HG02885 (cell line): ENCODE data around the gene CCT4.
"Not testable (repeated sequence)": the region's sequence is repeated elsewhere in the genome, so short reads cannot be mapped to it uniquely, and the experiment has no call there.

Experiments
- ATAC-seq: cut with Tn5 transposase; IDR thresholded peaks from one replicate; pipeline ENCODE4 v1.9.1; 2021; ENCODE audit warnings: mild to moderate bottlenecking; ENCODE audit not compliant: unreplicated experiment, poor library complexity

The CCT4 gene, protein sequence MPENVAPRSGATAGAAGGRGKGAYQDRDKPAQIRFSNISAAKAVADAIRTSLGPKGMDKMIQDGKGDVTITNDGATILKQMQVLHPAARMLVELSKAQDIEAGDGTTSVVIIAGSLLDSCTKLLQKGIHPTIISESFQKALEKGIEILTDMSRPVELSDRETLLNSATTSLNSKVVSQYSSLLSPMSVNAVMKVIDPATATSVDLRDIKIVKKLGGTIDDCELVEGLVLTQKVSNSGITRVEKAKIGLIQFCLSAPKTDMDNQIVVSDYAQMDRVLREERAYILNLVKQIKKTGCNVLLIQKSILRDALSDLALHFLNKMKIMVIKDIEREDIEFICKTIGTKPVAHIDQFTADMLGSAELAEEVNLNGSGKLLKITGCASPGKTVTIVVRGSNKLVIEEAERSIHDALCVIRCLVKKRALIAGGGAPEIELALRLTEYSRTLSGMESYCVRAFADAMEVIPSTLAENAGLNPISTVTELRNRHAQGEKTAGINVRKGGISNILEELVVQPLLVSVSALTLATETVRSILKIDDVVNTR

DNA sequence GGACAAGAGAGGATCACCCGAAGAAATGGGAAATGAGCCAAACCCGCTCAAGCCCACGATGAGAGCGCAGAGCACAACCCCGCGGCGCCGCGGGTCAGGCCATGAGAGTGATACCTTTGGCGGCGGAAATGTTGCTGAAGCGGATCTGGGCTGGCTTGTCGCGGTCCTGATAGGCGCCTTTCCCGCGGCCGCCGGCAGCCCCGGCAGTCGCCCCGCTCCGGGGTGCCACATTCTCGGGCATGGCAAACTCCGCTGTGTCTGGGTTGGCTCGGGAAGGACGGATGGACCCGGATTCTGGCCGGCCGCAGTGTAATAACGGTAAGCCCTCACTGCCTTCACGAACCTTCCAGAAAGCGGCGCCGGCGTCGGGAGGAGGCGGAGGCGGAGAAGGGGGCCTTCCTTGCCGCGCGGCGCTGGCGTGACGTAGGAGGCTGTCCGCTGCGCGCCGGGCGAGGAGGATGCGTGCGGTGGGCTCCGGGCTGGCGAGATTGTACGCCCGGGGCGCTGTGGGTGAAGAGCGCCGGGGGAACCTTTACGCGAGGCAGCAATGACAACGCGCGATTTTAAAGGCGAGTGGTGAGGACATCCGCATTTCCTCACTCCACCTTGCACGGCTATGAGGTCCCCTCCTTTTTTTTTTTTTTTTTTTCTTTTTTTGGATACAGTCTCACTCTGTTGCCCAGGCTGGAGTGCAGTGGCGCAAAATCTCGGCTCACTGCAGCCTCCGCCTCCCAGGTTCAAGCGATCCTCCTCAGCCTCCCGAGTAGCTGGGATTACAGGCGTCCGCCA lies at the start of gene CCT4:
Gene CCT4, minus strand, starts transcription at position 390 of the 789 bp plus-strand sequence. Its CDS starts 149 bp downstream, at position 241.
- peak; percentile 89 for ATAC-seq

DNA sequence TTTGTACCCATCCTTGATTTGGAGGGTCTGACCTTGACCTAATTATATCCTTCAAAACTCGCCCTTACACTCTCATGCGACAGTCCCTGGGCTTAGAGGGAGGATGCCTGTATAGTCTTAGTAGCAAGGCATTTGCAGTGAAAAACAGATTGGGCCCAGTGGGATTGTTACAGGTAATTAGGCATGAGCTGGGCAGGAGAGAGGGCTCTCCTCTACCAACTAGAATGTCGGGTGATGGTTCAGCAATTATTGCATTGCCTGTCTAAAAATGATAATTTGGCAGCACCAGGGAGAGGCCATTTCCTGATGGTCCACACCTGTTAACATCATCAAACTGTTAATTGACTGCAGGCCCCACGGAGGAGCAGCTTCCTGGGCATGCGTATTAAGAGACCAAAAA lies 49.4 kb upstream of the CCT4 start:
- no peak for ATAC-seq

DNA sequence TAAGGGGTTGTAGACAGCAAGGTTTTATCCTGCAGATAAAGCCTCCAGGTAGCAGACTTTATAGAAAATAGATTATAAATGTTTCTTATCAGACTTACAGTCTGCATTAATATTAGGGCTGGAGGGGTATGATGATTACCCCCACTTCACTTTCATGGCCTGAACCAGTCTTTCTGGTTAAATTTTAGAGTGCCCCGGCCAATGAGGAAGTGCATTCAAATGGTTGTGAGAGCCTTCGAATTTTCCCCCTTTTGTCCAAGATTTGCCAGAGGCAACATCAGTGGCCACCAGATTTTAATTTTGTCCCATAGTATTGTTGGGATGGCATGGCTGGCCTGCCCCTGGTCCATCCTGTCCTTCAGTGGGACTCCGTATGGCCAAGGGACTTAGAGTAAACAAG lies 48.6 kb upstream of the CCT4 start:
- no peak for ATAC-seq

DNA sequence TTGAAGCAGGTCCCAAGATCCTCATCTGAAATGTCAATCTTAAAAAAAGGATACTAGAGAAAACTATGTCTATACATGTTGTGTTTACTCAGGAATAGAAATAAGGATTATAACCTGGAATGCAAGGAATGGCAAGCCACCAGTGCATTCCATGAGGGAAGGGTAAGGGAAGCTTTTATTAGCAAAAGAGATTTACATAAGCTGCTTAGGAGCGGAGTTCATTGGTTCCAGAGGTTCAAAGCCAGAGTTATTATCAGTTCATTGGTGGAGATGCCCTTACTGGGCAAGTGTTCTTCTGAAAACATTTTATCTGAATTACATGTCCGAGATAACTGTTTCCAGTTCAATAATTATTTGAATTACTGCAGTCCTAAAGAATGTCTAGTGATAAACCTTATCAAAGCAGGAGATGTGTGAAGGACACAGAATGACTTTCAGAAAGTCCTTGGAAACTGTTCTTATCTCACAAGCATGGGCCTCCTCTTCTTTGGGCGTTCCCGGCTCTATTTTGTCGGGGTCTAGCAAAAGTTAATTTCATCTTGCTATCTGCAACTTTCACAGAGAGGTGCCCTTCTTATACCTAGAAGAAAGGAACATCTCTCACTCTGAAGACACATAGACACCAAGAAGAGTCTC lies 40.5 kb upstream of the CCT4 start:
- no peak for ATAC-seq

DNA sequence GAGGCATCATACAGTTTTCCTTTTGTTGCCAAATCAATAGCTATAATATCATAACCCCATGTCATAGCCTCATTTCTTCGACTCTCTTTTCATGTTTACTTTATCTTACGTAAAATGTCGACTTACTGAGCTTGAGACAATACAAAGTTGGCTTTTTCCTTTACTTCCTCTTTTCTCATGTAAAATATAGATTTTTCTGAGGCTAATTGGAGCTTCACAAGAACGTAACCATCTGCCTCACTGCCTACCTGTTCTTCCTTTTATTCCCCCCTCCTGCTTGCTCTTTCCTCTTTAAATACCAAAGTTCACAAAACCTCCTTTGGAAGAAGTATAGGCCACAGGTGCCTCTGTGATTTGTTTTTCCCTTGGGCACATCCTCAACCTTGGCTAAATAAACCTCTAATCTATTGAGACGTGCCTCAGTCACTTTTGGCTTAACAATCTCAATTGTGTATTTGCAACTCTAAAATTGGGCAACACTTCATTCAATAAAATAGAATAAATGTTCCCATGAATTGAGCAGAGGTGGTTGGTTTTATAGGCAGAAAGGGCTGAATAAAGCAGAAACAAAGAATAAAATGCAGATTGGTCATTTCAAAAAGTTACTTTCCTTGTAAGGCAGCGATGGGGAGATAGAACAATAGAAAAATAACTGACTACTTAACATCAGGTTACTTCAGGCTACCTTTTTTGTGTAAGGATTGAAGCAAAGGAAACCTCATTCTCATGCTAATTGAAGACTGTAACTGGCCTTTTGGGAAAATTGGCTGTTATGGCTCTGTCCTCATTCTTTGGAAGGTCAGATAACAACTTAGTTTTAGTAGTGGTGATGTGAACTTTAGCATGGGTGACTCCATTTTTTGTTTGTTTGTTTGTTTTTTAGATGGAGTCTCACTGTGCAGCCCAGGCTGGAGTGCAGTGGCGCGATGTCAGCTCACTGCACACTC lies 38.3 kb upstream of the CCT4 start:
- no peak for ATAC-seq

DNA sequence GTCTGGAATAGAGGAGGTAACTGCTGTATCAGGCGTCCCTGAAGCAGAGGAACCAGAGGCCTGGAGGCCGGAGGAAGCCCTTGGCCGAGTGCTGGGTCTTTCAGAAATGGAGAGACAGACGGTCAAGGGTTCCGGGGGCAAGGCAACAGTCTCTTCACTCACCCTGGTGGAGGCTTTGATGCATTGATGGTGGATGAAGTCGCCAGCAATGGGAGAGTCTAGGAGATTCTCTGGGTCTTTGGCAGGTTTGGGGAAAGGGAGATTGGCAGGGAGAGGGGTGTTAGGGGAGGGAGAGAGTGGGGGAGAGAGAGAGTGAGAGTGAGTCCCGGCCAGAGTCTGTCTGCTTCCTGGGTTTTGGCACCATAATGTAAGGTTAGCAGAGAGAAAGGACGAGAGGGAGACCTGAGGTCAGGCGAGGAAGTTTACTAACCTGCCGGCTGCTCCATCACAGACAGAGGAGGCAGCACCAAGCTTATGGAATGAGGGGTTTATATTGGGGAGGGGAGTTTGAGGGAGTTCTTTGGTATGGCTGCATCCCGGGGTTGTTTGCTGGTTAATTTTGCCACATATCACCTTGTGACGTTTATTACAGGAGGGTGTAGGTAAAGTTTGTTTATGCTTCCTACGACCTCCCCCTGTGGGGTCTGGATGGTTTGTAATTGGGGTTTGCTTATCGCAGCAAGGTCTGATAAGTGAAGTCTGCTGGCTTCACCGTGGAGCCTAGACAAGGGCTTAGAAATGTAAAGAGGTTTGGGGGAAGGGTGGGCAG lies 36.6 kb upstream of the CCT4 start:
- no peak for ATAC-seq

DNA sequence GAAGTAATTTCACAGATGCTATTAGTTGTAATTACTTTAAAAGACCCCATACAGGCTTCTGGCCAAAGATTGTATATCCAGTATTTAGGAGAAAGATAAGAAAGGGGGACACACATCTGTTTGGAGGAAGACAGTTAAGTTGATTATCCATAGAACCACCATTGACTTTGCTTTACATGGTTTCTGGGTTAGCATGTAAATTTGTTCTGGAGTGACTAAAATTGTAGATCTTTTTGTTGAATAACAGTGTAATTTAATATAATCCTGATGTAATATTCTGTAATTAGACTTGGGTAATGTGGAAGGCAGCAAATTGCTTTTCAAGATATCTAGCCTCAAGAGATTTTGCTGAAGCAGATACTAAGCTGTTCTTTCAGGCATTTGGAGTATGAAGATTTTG lies 34.3 kb upstream of the CCT4 start:
- ATAC-seq = no peak

DNA sequence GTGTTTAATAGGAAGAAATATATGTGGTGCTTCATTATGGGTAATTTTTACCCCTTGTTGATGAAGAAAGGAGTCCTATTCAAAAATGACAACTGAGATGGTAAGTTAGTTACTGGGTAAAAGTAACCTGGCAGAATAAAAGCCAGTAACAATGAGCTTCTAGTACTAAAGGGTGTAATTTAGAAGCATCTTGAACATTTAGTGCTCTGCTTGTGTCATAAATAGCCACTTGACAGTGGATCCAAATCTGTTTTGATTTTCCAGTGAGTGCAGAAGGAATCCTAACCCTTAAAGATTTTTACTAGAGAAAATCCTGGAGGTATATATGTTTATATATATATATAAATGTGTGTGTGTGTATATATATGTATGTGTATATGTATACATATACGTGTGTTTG lies 32.1 kb upstream of the CCT4 start:
- ATAC-seq = no peak

DNA sequence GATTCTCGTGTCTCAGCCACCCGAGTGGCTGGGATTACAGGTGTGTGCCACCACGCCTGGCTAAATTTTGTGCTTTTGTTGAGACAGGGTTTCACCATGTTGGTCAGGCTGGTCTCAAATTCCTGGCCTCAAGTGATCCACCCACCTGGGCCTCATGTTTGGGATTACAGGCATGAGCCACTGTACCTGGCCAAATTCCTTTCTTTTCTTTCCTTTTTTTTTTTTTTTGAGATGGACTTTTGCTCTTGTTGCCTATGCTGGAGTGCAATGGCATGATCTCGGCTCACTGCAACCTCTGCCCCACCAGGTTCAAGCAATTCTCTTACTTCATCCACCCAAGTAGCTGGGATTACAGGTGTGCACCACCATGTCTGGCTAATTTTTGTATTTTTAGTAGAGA lies 26.3 kb upstream of the CCT4 start:
- ATAC-seq = not testable (repeated sequence)

DNA sequence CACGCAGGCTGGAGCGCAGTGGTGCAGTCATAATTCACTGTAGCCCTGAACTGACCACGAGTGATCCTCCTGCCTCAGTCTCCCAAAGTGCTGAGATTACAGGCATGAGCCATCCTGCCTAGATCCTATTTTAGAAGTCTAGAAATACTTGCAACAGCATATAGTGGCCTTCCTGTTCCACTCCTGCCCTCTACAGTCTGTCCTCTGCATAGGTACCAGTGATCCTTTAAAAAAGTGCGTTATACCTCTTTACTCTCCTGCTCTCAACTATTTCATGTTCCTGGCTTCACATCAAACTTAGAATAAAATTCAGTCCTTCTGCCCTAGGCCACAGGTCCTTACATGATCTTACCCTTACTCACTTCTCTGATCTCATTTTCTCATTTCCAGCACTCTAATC lies 23.1 kb upstream of the CCT4 start:
- no peak for ATAC-seq

DNA sequence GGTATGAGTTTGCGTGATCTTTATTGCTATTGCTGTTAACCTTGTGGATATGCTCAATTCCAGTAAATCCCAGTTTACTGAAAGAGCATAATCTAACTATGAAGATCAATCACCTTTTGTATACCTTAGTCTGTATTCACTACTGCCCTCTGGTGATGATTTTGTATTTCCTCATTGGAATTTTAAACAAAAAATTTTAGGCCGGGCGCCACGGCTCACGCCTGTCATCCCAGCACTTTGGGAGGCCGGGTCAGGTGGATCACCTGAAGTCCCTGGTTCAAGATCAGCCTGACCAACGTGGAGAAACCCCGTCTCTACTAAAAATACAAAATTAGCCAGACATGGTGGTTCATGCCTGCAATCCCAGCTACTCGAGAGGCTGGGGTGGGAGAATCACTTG lies 22.1 kb upstream of the CCT4 start:
- no peak for ATAC-seq

DNA sequence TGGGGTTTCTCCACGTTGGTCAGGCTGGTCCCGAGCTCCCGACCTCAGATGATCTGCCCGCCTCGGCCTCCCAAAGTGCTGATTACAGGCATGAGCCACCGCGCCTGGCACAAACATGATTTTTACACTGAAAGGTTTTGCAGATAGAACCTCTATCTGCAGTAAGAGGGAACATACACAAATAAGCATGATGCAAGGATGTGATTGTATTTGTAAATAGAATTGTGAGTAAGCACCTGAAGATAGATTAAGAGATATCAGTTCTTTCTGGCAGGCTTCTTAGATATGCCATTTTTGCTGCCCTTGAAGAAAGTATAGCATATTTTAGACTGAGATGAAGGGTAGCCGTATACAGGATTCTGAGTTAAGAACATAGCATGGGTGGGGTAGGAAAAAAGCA lies 20.7 kb upstream of the CCT4 start:
- ATAC-seq = no peak

DNA sequence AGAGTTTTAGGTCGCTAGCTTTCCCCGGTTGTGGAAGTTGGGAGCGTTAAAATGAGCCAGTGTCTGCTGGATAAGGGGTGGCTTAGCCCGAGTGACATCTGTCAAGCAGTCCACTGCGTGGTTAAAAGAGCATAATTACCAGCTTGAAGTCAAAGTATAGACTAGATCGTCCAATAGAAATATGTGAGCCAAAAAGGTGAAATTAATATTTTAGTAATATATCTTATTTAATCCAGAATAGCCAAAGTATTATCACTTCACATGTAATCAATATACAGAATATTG lies 17.7 kb upstream of the CCT4 start:
- ATAC-seq = peak; percentile 8

DNA sequence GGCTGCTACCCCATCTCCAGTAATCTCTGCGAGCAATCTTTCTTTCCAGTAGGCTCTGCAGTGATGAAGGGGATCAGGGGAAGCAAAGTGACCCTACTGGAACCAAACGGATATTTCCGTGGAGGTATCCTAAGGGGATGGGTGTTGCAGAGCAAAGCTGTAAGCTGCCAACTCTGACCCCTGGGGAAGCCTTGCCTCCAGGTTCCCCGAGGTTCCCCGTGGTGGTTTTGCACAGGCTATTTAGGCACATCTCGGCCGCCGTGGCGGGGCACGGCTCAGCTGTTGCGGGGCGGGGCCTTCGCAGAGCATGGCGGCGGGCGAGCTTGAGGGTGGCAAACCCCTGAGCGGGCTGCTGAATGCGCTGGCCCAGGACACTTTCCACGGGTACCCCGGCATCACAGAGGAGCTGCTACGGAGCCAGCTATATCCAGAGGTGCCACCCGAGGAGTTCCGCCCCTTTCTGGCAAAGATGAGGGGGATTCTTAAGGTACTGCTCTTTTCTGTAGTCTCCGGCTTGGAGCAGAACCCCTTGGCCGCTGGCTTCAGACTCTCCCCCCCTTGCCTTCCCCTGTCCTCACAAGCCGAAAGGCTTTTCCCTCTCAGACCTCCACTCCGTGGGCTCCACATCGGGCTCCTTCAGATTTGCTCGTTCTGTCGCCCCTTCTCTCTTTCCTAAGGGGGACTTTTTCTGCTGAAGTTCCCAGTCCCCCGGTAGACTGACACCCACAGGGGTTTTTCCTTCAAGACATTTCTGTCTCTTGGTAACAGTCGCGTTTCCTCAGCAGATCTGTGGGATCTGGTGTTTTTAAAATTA lies 17.1 kb upstream of the CCT4 start, which contains the start of gene COMMD1:
Gene COMMD1, plus strand, starts transcription at position 303 of the 814 bp plus-strand sequence. Its CDS starts 5 bp downstream, at position 308.
- peak; percentile 98 for ATAC-seq

DNA sequence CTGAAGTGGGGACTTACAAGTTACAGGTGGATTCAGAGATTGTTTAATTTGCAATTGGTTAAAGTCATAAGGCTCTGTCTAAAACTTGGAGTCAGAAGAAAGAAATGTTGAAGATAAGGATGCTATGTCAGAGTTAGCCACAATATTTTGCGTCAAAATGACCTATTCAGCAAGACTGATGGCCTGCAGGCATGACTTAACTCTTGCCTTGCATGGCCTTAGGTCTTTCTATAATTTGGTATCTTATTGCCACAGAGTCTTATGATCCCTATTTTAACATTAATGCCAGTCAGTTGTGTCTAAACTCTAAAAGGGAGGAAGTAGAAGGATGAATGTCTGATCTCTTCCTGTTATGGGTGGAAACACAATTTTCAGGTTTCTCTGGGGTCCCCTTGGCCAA lies 11.8 kb upstream of the CCT4 start:
- no peak for ATAC-seq

DNA sequence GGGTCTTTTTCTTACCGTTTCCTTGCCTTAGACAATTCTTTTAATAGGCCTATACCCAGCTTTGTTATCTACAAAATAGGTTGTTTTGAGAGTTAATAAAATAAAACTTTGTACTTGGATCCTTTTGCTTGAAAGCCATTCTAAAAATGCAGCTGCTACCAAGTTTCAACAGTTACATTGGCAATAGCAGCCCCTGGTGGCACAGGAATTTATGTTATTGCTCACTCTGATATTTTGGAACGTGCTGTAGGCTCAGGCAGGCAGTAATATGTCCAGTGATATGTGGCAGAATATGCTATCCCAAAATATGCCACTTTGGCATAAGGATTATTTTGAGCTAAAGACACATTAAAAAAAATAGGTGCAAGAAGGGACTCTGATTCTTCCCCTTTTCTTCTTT lies 10.4 kb upstream of the CCT4 start:
- no peak for ATAC-seq

DNA sequence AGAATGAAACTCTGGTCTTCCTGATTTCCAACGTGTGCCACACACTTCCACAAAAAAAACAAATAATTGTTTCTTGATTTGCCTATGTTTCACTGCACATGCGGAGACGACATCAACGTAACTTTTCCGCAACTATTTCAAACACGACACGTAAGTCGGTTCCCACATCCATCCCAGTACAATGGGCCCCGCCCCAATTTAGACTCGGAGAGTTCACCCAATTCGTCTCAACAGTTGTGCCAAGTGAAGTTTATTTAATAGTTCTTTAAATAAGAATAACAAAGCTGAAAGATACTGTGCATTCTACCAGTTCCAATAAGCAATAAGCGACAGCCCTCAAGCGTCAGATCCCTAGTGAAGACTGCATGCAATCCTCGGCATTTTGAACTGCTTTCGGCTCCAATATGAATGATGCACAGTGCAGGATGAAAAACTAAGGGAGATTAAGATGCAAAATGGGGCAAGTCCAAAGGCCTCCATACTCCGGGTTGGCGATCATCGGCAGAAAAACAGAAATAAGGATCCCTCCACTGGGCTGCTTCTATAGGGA lies 664 bp downstream of the CCT4 start:
- ATAC-seq = peak; percentile 5
